ACC112 (cell line): ENCODE results near the gene RASSF3.

Experiments
- H2AFZ ChIP-seq: fragments of 200-600 bp; sonication (generic); one replicate; pipeline ENCODE4 v1.6.0; 2017; ENCODE audit warnings: antibody characterized with exemption, low read length; ENCODE audit not compliant: unreplicated experiment
- H3K27ac ChIP-seq: fragments of 200-600 bp; sonication (generic); 2 replicates; pipeline ENCODE4 v1.5.1; 2014; ENCODE audit warnings: low read depth, mild to moderate bottlenecking, antibody characterized with exemption, low read length, moderate library complexity
- H3K27me3 ChIP-seq: fragments of 200-600 bp; sonication (generic); 2 replicates; pipeline ENCODE4 v1.6.1; 2014; ENCODE audit warnings: mild to moderate bottlenecking, antibody characterized with exemption, low read length, moderate library complexity, mixed read lengths; ENCODE audit not compliant: insufficient read depth
- H3K36me3 ChIP-seq: fragments of 200-600 bp; sonication (generic); 2 replicates; pipeline ENCODE4 v1.6.1; 2016; ENCODE audit warnings: mild to moderate bottlenecking, antibody characterized with exemption, low read length, moderate library complexity, mixed read lengths; ENCODE audit not compliant: insufficient read depth
- H3K4me1 ChIP-seq: fragments of 200-600 bp; sonication (generic); one replicate; pipeline ENCODE4 v1.6.1; 2016; ENCODE audit warnings: low read length, mixed read lengths; ENCODE audit not compliant: insufficient read depth, unreplicated experiment, control insufficient read depth
- H3K4me3 ChIP-seq: fragments of 200-600 bp; sonication (generic); 2 replicates; pipeline ENCODE4 v1.5.1; 2014; ENCODE audit warnings: mild to moderate bottlenecking, low read depth, low read length
- H3K79me2 ChIP-seq: fragments of 200-600 bp; sonication (generic); one replicate; pipeline ENCODE4 v1.6.0; 2016; ENCODE audit warnings: low read length; ENCODE audit not compliant: control insufficient read depth, unreplicated experiment, insufficient read depth

The RASSF3 gene

GRCh38 chr12:64742416-64742815, 132.1 kb downstream of the RASSF3 start:
- Histone ChIP-seq H3K27ac (no peak overlapping the region), H3K36me3 (peaks cover 48% of the 10 kb centered on the region), H3K4me1 (peaks cover 30% of the 10 kb centered on the region), H3K79me2 (peaks cover 3% of the 10 kb centered on the region), H3K4me3 (no peak overlapping the region), H3K27me3 (no peaks in the 10 kb centered on the region), H2AFZ (no peak overlapping the region)

- Histone ChIP-seq H3K36me3 (peaks cover 48% of the 10 kb centered on the region), H2AFZ (no peak overlapping the region), H3K27ac (no peak overlapping the region), H3K4me1 (peaks cover 37% of the 10 kb centered on the region), H3K79me2 (peaks cover 3% of the 10 kb centered on the region), H3K27me3 (no peaks in the 10 kb centered on the region), H3K4me3 (no peak overlapping the region)
Measured at GRCh38 chr12:64743206-64743605, 132.9 kb downstream of the RASSF3 start.

GRCh38 chr12:64744422-64745258, 134.3 kb downstream of the RASSF3 start:
- H3K27me3 ChIP-seq = no peaks in the 10 kb centered on the region
- H3K4me3 ChIP-seq = peak overlapping the region; percentile 62
- peak overlapping the region; percentile 28; the same call in 1 of the 2 replicates for H3K27ac ChIP-seq
- H3K36me3 ChIP-seq = peaks cover 43% of the 10 kb centered on the region
- peaks cover 3% of the 10 kb centered on the region for H3K79me2 ChIP-seq
- H2AFZ ChIP-seq = no peak overlapping the region
- H3K4me1 ChIP-seq = peaks cover 37% of the 10 kb centered on the region

- Histone ChIP-seq H2AFZ (no peak overlapping the region), H3K27me3 (no peaks in the 10 kb centered on the region), H3K4me3 (no peak overlapping the region), H3K27ac (no peak overlapping the region), H3K79me2 (peaks cover 3% of the 10 kb centered on the region), H3K36me3 (peaks cover 36% of the 10 kb centered on the region), H3K4me1 (peaks cover 37% of the 10 kb centered on the region)
Measured at GRCh38 chr12:64745259-64745807, 135.0 kb downstream of the RASSF3 start.

GRCh38 chr12:64745980-64746379, 135.7 kb downstream of the RASSF3 start:
- Histone ChIP-seq H3K4me1 (peaks cover 37% of the 10 kb centered on the region), H3K79me2 (peaks cover 3% of the 10 kb centered on the region), H3K36me3 (peaks cover 36% of the 10 kb centered on the region), H3K27ac (peak overlapping the region; percentile 71), H2AFZ (no peak overlapping the region), H3K4me3 (no peak overlapping the region), H3K27me3 (no peaks in the 10 kb centered on the region)

GRCh38 chr12:64746663-64747062, 136.4 kb downstream of the RASSF3 start:
- Histone ChIP-seq H3K27me3 (no peaks in the 10 kb centered on the region), H3K4me1 (peaks cover 37% of the 10 kb centered on the region), H3K27ac (peak overlapping the region; percentile 71), H3K36me3 (peaks cover 36% of the 10 kb centered on the region), H2AFZ (no peak overlapping the region), H3K4me3 (peak overlapping the region; percentile 10; the same call in 1 of the 2 replicates), H3K79me2 (peaks cover 3% of the 10 kb centered on the region)
